ENCODE measurements around the gene ZNF396. TPM values are rescaled to one million over a fixed set of nuclear protein-coding genes. Genes with fewer than 3 reads are reported as not detected.

The ZNF396 gene
- total RNA-seq, 2 donors from 2014 or later = 0.30 to 0.94 TPM

- Histone ChIP-seq H3K9me3 (no peaks in the 10 kb centered on the region), H3K4me3 (no peak overlapping the region), H3K4me1 (peaks cover 0 to 15% of the 10 kb centered on the region in 2 donors)
Observed at GRCh38 chr18:35334821-35335220, 42.3 kb downstream of the ZNF396 start.

GRCh38 chr18:35334212-35334611, 42.9 kb downstream of the ZNF396 start:
- H3K4me3 ChIP-seq = no peak overlapping the region
- no peak for TF ChIP-seq CTCF (IDR thresholded peaks at IDR 0.05)
- peaks cover 0 to 15% of the 10 kb centered on the region in 2 donors for H3K4me1 ChIP-seq
- no peak overlapping the region for H3K27ac ChIP-seq
- H3K36me3 ChIP-seq = peaks cover 74% of the 10 kb centered on the region
- DNase-seq (ENCODE audit: low spot score) = no peak
- H3K27me3 ChIP-seq = no peaks in the 10 kb centered on the region
- H3K9me3 ChIP-seq = no peaks in the 10 kb centered on the region

More at GRCh38 chr18:35334821-35335220, 42.3 kb downstream of the ZNF396 start:
- no peak for TF ChIP-seq CTCF (IDR thresholded peaks at IDR 0.05)
- Histone ChIP-seq H3K36me3 (peaks cover 80% of the 10 kb centered on the region), H3K27me3 (no peaks in the 10 kb centered on the region), H3K27ac (no peak overlapping the region)
- DNase-seq (ENCODE audit: low spot score) = no peak

GRCh38 chr18:35331367-35332087, 45.6 kb downstream of the ZNF396 start:
- no peak for DNase-seq (ENCODE audit: low spot score)
- Histone ChIP-seq H3K4me3 (no peak overlapping the region), H3K9me3 (no peaks in the 10 kb centered on the region), H3K4me1 (peaks cover 0 to 15% of the 10 kb centered on the region in 2 donors), H3K36me3 (peaks cover 47% of the 10 kb centered on the region), H3K27ac (no peak overlapping the region), H3K27me3 (no peaks in the 10 kb centered on the region)
- TF ChIP-seq CTCF (IDR thresholded peaks at IDR 0.05) = no peak

GRCh38 chr18:35328868-35329267, 48.3 kb downstream of the ZNF396 start:
- no peak overlapping the region for H3K27ac ChIP-seq
- no peaks in the 10 kb centered on the region for H3K27me3 ChIP-seq
- H3K4me3 ChIP-seq = no peak overlapping the region
- DNase-seq (ENCODE audit: low spot score) = no peak
- H3K4me1 ChIP-seq = peaks cover 0 to 4% of the 10 kb centered on the region in 2 donors
- H3K9me3 ChIP-seq = no peaks in the 10 kb centered on the region
- TF ChIP-seq CTCF (IDR thresholded peaks at IDR 0.05) = no peak
- H3K36me3 ChIP-seq = peaks cover 23% of the 10 kb centered on the region

GRCh38 chr18:35326695-35327387, 50.3 kb downstream of the ZNF396 start:
- Histone ChIP-seq H3K27me3 (no peaks in the 10 kb centered on the region), H3K9me3 (no peaks in the 10 kb centered on the region), H3K4me1 (no peaks in the 10 kb centered on the region), H3K27ac (no peak overlapping the region), H3K4me3 (no peak overlapping the region), H3K36me3 (peaks cover 6% of the 10 kb centered on the region)
- TF ChIP-seq CTCF (IDR thresholded peaks at IDR 0.05) = no peak
- DNase-seq (ENCODE audit: low spot score) = no peak

Data from right atrium auricular region (tissue), 2 donors.